A549 (cell line): ENCODE data around the gene NCEH1. TPM values are rescaled to one million over a fixed set of nuclear protein-coding genes. Genes with fewer than 3 reads are reported as not detected.

Experiments
- ATAC-seq, 2 experiments: fragments of 200-7000 bp in 1 of 2; fragments of >200 bp in 1 of 2; cut with Nextera tagmentation in 1 of 2; cut with Tn5 transposase in 1 of 2; 3 replicates each; pipeline versions ENCODE4 v1.8.0 to v1.9.1; 2018 to 2020; ENCODE audit warnings: mild to moderate bottlenecking in 1 of 2, moderate library complexity in 1 of 2
- CTCF ChIA-PET: fragments of 300-600 bp; sonication (Branson Sonifier 250); formaldehyde crosslinking; extraction: SDS; loops from one replicate; lab custom pipeline; 2021; ENCODE audit warnings: antibody characterized with exemption, inconsistent platforms; lab: Yijun Ruan, JAX
- POLR2A ChIA-PET: fragments of 350-600 bp; formaldehyde crosslinking; extraction: SDS; loops from one replicate; lab custom pipeline; 2021; ENCODE audit warnings: antibody characterized with exemption, inconsistent platforms; lab: Yijun Ruan, JAX
- DNase-seq, 2 experiments: peaks; one replicate each; pipeline versions ENCODE4 v3.0.0 to v3.0.0-alpha.2; 2011 to 2016; ENCODE audit warnings: low read depth in 1 of 2, low spot score in 1 of 2
- FAIRE-seq: peaks from 2 replicates; lab custom pipeline; 2011; peaks lifted over from hg19 to GRCh38; lab: Jason Lieb, UNC
- H3K27ac ChIP-seq, 2 experiments: fragments of >200 bp; sonication (Bioruptor Twin); formaldehyde crosslinking; 3 replicates each; pipeline ENCODE4 v1.5.1; 2016 to 2017
- H3K4me1 ChIP-seq: fragments of >200 bp; sonication (Bioruptor Twin); formaldehyde crosslinking; 3 replicates; pipeline ENCODE4 v1.6.1; 2016
- H3K4me2 ChIP-seq: fragments of >200 bp; sonication (Bioruptor Twin); formaldehyde crosslinking; 3 replicates; pipeline ENCODE4 v1.6.1; 2016
- H3K4me3 ChIP-seq: fragments of >200 bp; sonication (Bioruptor Twin); formaldehyde crosslinking; 3 replicates; pipeline ENCODE4 v1.5.1; 2016
- H3K9me3 ChIP-seq: fragments of >200 bp; sonication (Bioruptor Twin); formaldehyde crosslinking; 3 replicates; pipeline ENCODE4 v1.6.1; 2016
- ATOH8 ChIP-seq: fragments of 250-450 bp; sonication (Bioruptor Pico); IDR thresholded peaks from 2 replicates; pipeline ENCODE4 v1.5.0; 2020; ENCODE audit warnings: low read depth, mild to moderate bottlenecking, moderate library complexity
- CBX8 ChIP-seq: fragments of 200-600 bp; sonication (generic); IDR thresholded peaks from 2 replicates; pipeline ENCODE4 v1.6.1; 2016
- CHD2 ChIP-seq: fragments of 150-350 bp; IDR thresholded peaks from 2 replicates; pipeline ENCODE4 v1.6.1; 2014; ENCODE audit warnings: low read length; ENCODE audit not compliant: partially characterized antibody
- CHD4 ChIP-seq: fragments of 200-600 bp; sonication (generic); IDR thresholded peaks from 2 replicates; pipeline ENCODE4 v1.6.1; 2016; ENCODE audit warnings: antibody characterized with exemption, mild to moderate bottlenecking, borderline replicate concordance
- CTCF ChIP-seq: fragments of >200 bp; sonication (Bioruptor Twin); formaldehyde crosslinking; IDR thresholded peaks from 3 replicates; pipeline ENCODE4 v1.5.1; 2016
- EHMT2 ChIP-seq: fragments of 200-600 bp; sonication (generic); IDR thresholded peaks from 2 replicates; pipeline ENCODE4 v1.6.1; 2016; ENCODE audit warnings: antibody characterized with exemption, low read depth, mild to moderate bottlenecking, moderate library complexity
- EP300 ChIP-seq, 2 experiments: fragments of >200 bp; sonication (Bioruptor Twin); formaldehyde crosslinking; IDR thresholded peaks; 2 replicates in 1 of 2; 3 replicates in 1 of 2; pipeline ENCODE4 v1.6.1; 2016 to 2017
- ESRRA ChIP-seq: fragments of 150-350 bp; IDR thresholded peaks from 2 replicates; pipeline ENCODE4 v1.6.1; 2014; ENCODE audit warnings: mild to moderate bottlenecking, low read length, borderline replicate concordance
- FOSL2 ChIP-seq, 2 experiments: fragments of 450-650 bp in 1 of 2; fragments of >200 bp in 1 of 2; sonication (Bioruptor Twin) in 1 of 2; formaldehyde crosslinking; IDR thresholded peaks; 2 replicates each; pipeline versions ENCODE4 v1.5.0 to v1.6.1; 2016 to 2020; ENCODE audit warnings: mild to moderate bottlenecking in 1 of 2, moderate library complexity in 1 of 2
- HEYL ChIP-seq: fragments of 250-450 bp; sonication (Bioruptor Pico); IDR thresholded peaks from 2 replicates; pipeline ENCODE4 v1.8.0; 2021; ENCODE audit warnings: mild to moderate bottlenecking, moderate library complexity
- HMGXB4 ChIP-seq: fragments of 250-450 bp; sonication (Bioruptor Pico); IDR thresholded peaks from 2 replicates; pipeline ENCODE4 v1.5.0; 2021; ENCODE audit warnings: mild to moderate bottlenecking, moderate library complexity, borderline replicate concordance
- HOXB13 ChIP-seq: fragments of 250-450 bp; sonication (Bioruptor Pico); IDR thresholded peaks from 2 replicates; pipeline ENCODE4 v1.5.0; 2020; ENCODE audit warnings: low read depth, mild to moderate bottlenecking, moderate library complexity
- KDM1A ChIP-seq: fragments of 200-600 bp; sonication (generic); IDR thresholded peaks from 2 replicates; pipeline ENCODE4 v1.6.1; 2016; ENCODE audit warnings: low read depth, mild to moderate bottlenecking
- KDM5A ChIP-seq: fragments of 200-600 bp; sonication (generic); IDR thresholded peaks from 2 replicates; pipeline ENCODE4 v1.6.1; 2016; ENCODE audit warnings: antibody characterized with exemption, mild to moderate bottlenecking
- MAFK ChIP-seq: fragments of 450-650 bp; IDR thresholded peaks from 2 replicates; pipeline ENCODE4 v1.6.1; 2014; ENCODE audit not compliant: partially characterized antibody
- MAZ ChIP-seq: fragments of 150-350 bp; IDR thresholded peaks from 2 replicates; pipeline ENCODE4 v1.6.1; 2014; ENCODE audit warnings: antibody characterized with exemption, low read depth, low read length, borderline replicate concordance
- MYC ChIP-seq: IDR thresholded peaks from 2 replicates; pipeline ENCODE4 v1.6.1; 2012; ENCODE audit warnings: mild to moderate bottlenecking, inconsistent platforms, low read length, improper control_type of control experiment, borderline replicate concordance
- NFE2L2 ChIP-seq: fragments of 150-350 bp; conservative IDR thresholded peaks from 2 replicates; pipeline ENCODE4 v1.6.1; 2014; ENCODE audit warnings: low read length
- NPAS2 ChIP-seq: fragments of 250-450 bp; sonication (Bioruptor Pico); IDR thresholded peaks from 2 replicates; pipeline ENCODE4 v1.8.0; 2022; ENCODE audit warnings: mild to moderate bottlenecking, moderate library complexity, borderline replicate concordance
- NR3C1 ChIP-seq: fragments of >200 bp; sonication (Bioruptor Twin); formaldehyde crosslinking; IDR thresholded peaks from 3 replicates; pipeline ENCODE4 v1.6.1; 2017
- PHF8 ChIP-seq: fragments of 200-600 bp; sonication (generic); IDR thresholded peaks from 2 replicates; pipeline ENCODE4 v1.6.1; 2016; ENCODE audit warnings: low read depth, mild to moderate bottlenecking, antibody characterized with exemption, moderate library complexity, borderline replicate concordance
- RARB ChIP-seq: fragments of 250-450 bp; sonication (Bioruptor Pico); IDR thresholded peaks from 2 replicates; pipeline ENCODE4 v1.8.0; 2021; ENCODE audit warnings: mild to moderate bottlenecking, moderate library complexity
- REST ChIP-seq: fragments of 200-600 bp; sonication (generic); IDR thresholded peaks from 2 replicates; pipeline ENCODE4 v1.6.1; 2016; ENCODE audit warnings: antibody characterized with exemption, mild to moderate bottlenecking, moderate library complexity
- RNF2 ChIP-seq: fragments of 200-600 bp; sonication (generic); IDR thresholded peaks from 2 replicates; pipeline ENCODE4 v1.6.1; 2016; ENCODE audit warnings: low read depth, mild to moderate bottlenecking, antibody characterized with exemption, moderate library complexity, borderline replicate concordance
- TP53 ChIP-seq: fragments of 250-450 bp; sonication (Bioruptor Pico); IDR thresholded peaks from 2 replicates; pipeline ENCODE4 v1.5.0; 2021; ENCODE audit warnings: mild to moderate bottlenecking, moderate library complexity
- USF2 ChIP-seq: fragments of 450-650 bp; IDR thresholded peaks from 2 replicates; pipeline ENCODE4 v1.6.1; 2014; ENCODE audit warnings: antibody characterized with exemption
- ZC3H11A ChIP-seq: fragments of 450-650 bp; IDR thresholded peaks from 2 replicates; pipeline ENCODE4 v1.6.1; 2014; ENCODE audit warnings: antibody characterized with exemption, mild to moderate bottlenecking
- WGBS: methylation state at CpG from one replicate; pipeline ENCODE4 v1.1.6; 2017; ENCODE audit errors: missing lambda C conversion rate; 5-methylcytosine and 5-hydroxymethylcytosine counted together
- polyA plus RNA-seq, 4 experiments: library from polyadenylated mRNA; depleted of rRNA in 3 of 4; stranded (reverse); fragments of >200 nt; fragmentation: RNase III in 1 of 4; extraction: RNeasy Plus Mini Kit Qiagen cat#74134 plus additional on column Dnase treatment in 1 of 4; gene quantifications; 2 replicates in 3 of 4; 3 replicates in 1 of 4; pipeline ENCODE4 v1.2.3, GENCODE V29; 2011 to 2017

Gene NCEH1
- polyA plus RNA-seq, 2 of the 4 experiments (the other 2 are of a cell fraction), result 21.4 to 33.2 TPM

- no peak for DNase-seq
- no peaks in the 10 kb centered on the region for H3K9me3 ChIP-seq
- FAIRE-seq, result no peak
- no peak for ATAC-seq
- peaks cover 25% of the 10 kb centered on the region for H3K4me1 ChIP-seq
- POLR2A ChIA-PET, result no interaction called here
- H3K4me2 ChIP-seq, result no peak overlapping the region
- CTCF ChIA-PET, result interaction anchor here (0.9 to 3.2 kb wide), 2 partner anchors 33 to 175 kb away, joined by 3 to 11 read pairs; no protein-coding TSS in a partner anchor
- WGBS, result 77% methylated on average over 5 of the region's 8 CpGs
- peak overlapping the region in 1 of 2 experiments; percentile 91; a peak in 2 of 6 replicates for H3K27ac ChIP-seq
- H3K4me3 ChIP-seq, result no peak overlapping the region
- TF ChIP-seq ESRRA, result no peak
- no peak for TF ChIP-seq HOXB13 (CRISPR knock-in tag)
- no peak for TF ChIP-seq TP53 (CRISPR knock-in tag)
These were observed 54.3 kb downstream of the NCEH1 start for GRCh38 chr3:172656602-172657001.

GRCh38 chr3:172655388-172655787 is 55.5 kb downstream of the NCEH1 start:
- Histone ChIP-seq H3K4me2 (no peak overlapping the region), H3K4me3 (no peak overlapping the region), H3K9me3 (no peaks in the 10 kb centered on the region), H3K4me1 (peaks cover 25% of the 10 kb centered on the region), H3K27ac (peak overlapping the region in 1 of 2 experiments; percentile 49; a peak in 1 of 6 replicates)
- ChIA-PET CTCF (interaction anchor here (0.7 to 1.4 kb wide), 3 partner anchors 13 to 52 kb away, joined by 3 to 7 read pairs (median 3); no protein-coding TSS in a partner anchor), POLR2A (no interaction called here)
- DNase-seq (no peak), ATAC-seq (no peak), FAIRE-seq (no peak)
- TF ChIP-seq ATOH8 (CRISPR knock-in tag) (no peak), KDM1A (no peak), NR3C1 (no peak), HEYL (no peak), CHD4 (no peak), USF2 (no peak), EHMT2 (no peak), KDM5A (no peak), ZC3H11A (no peak), RNF2 (no peak), MAFK (no peak), MYC (no peak), RARB (CRISPR knock-in tag) (no peak), MAZ (no peak), PHF8 (no peak), NFE2L2 (no peak), NPAS2 (CRISPR knock-in tag) (no peak), CHD2 (no peak), FOSL2 (IDR thresholded peaks at IDR 0.05) (no peak), FOSL2 (CRISPR knock-in tag; IDR thresholded peaks at IDR 0.05) (no peak)
- TF ChIP-seq, all 56 proteins: peak for 0
- 90% methylated on average over 5 of the region's 5 CpGs for WGBS

GRCh38 chr3:172654470-172654869 is 56.4 kb downstream of the NCEH1 start:
- Histone ChIP-seq H3K4me1 (peaks cover 27% of the 10 kb centered on the region), H3K27ac (no peak overlapping the region), H3K4me3 (no peak overlapping the region), H3K9me3 (no peaks in the 10 kb centered on the region), H3K4me2 (no peak overlapping the region)
- POLR2A ChIA-PET, result no interaction called here
- 89% methylated on average over 5 of the region's 5 CpGs for WGBS
- DNase-seq, result no peak
- no peak for ATAC-seq
- FAIRE-seq, result no peak
- CTCF ChIA-PET, result interaction anchor here (0.7 to 1.7 kb wide), 2 partner anchors 11 to 322 kb away, joined by 3 to 6 read pairs; no protein-coding TSS in a partner anchor
- TF ChIP-seq HMGXB4 (CRISPR knock-in tag) (no peak), REST (no peak), CTCF (no peak), CBX8 (no peak), EP300 (IDR thresholded peaks at IDR 0.05) (no peak)
